WERI-Rb-1 (cell line): Measurements from ENCODE around the gene CDK6.

Experiments used
- DNase-seq: peaks from one replicate; pipeline ENCODE4 v3.0.0-alpha.2; 2020
- H3K27ac ChIP-seq: fragments of 250-450 bp; sonication (Bioruptor Pico); 2 replicates; pipeline ENCODE4 v1.5.1; 2020; ENCODE audit warnings: mild to moderate bottlenecking, moderate library complexity
- H3K27me3 ChIP-seq: fragments of 250-450 bp; sonication (Bioruptor Pico); 2 replicates; pipeline ENCODE4 v1.5.1; 2021; ENCODE audit warnings: mild to moderate bottlenecking, low read depth, moderate library complexity; ENCODE audit not compliant: insufficient read depth, severe bottlenecking
- H3K36me3 ChIP-seq: fragments of 250-450 bp; sonication (Bioruptor Pico); 2 replicates; pipeline ENCODE4 v1.5.1; 2020; ENCODE audit warnings: mild to moderate bottlenecking, moderate library complexity
- H3K4me3 ChIP-seq: 2 replicates; pipeline ENCODE4 v1.5.1; 2011; ENCODE audit warnings: low read depth, mild to moderate bottlenecking, control low read depth, low read length
- H3K9me3 ChIP-seq: fragments of 250-450 bp; sonication (Bioruptor Pico); 2 replicates; pipeline ENCODE4 v1.5.1; 2021; ENCODE audit warnings: mild to moderate bottlenecking, moderate library complexity; ENCODE audit not compliant: severe bottlenecking
- TF ChIP-seq, protein P1 (sequence below): IDR thresholded peaks from 2 replicates; pipeline ENCODE4 v1.5.1; 2011; ENCODE audit warnings: low read depth, mild to moderate bottlenecking, control low read depth, inconsistent platforms, low read length

The CDK6 gene

DNA sequence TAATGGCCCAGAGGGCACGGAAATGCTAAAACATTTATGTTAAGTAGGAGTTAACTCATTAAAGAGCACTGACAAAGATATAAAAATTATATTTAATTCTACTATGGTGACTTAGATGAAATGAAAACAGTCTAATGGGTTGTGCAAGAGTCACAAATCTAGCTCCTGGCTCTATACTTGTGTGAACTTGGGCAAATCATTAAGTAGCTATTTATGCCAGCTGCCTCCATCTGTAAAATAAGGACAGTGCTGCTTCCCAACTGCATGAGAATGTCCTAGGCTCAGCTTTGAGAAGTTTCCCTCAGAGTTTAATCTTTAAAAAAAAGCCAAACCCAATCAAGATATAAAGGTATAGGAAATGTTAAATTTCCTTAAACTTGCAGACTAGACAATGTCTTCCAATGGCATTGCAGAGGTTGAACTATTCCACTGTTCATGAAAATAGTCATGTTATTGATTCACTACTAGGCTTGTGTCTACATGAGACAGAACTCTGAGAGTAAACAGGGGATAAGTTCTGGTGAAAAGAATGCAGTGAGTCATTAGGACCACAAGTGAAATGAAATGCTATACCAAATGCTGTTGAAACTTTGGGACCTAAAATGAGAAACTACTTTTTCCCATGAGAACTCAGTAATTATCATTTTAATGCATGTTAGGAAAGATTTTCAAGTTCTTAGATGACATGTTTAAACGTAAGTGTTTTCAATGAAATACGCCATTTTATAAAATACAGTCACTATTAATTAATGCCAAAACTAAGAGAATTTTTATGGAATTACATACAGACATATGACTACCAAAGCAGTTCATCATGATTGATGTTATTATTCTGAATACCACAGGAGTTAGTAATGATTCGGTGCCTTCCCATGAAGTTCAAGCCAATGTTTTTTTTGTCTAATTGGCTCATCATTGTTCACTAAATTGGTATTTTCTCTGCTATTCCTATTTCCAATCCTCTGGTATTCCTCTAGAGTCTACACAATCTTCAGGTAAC is 84.2 kb downstream of the CDK6 start:
- no peak overlapping the region for H3K4me3 ChIP-seq
- H3K27ac ChIP-seq, result no peak overlapping the region
- no peak for DNase-seq
- TF ChIP-seq, protein P1, sequence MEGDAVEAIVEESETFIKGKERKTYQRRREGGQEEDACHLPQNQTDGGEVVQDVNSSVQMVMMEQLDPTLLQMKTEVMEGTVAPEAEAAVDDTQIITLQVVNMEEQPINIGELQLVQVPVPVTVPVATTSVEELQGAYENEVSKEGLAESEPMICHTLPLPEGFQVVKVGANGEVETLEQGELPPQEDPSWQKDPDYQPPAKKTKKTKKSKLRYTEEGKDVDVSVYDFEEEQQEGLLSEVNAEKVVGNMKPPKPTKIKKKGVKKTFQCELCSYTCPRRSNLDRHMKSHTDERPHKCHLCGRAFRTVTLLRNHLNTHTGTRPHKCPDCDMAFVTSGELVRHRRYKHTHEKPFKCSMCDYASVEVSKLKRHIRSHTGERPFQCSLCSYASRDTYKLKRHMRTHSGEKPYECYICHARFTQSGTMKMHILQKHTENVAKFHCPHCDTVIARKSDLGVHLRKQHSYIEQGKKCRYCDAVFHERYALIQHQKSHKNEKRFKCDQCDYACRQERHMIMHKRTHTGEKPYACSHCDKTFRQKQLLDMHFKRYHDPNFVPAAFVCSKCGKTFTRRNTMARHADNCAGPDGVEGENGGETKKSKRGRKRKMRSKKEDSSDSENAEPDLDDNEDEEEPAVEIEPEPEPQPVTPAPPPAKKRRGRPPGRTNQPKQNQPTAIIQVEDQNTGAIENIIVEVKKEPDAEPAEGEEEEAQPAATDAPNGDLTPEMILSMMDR, result no peak
- H3K9me3 ChIP-seq, result no peaks in the 10 kb centered on the region
- H3K27me3 ChIP-seq, result no peaks in the 10 kb centered on the region
- no peaks in the 10 kb centered on the region; the same call in 1 of the 2 replicates for H3K36me3 ChIP-seq

DNA sequence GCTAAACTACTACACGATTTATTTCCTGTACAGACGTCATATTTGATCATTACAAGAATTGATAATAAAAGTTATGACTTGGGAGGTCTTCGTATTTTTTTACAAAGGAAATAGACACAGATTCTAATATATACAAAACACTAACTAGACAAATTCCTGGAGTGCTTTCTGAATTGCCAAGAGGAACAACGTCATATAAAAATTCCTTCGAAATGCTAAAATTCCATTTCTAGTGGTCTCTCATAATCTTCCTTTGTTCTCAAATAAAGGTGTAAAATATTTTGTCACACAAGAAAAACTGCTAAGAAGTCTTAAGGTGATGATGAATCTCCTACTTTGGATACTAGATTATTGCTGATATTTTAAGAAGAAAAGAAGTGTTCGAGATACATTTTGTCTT is 85.4 kb downstream of the CDK6 start:
- Histone ChIP-seq H3K9me3 (no peaks in the 10 kb centered on the region), H3K27ac (no peak overlapping the region), H3K4me3 (no peak overlapping the region), H3K27me3 (no peaks in the 10 kb centered on the region), H3K36me3 (no peaks in the 10 kb centered on the region; the same call in 1 of the 2 replicates)
- TF ChIP-seq, protein P1, result no peak
- DNase-seq, result no peak

DNA sequence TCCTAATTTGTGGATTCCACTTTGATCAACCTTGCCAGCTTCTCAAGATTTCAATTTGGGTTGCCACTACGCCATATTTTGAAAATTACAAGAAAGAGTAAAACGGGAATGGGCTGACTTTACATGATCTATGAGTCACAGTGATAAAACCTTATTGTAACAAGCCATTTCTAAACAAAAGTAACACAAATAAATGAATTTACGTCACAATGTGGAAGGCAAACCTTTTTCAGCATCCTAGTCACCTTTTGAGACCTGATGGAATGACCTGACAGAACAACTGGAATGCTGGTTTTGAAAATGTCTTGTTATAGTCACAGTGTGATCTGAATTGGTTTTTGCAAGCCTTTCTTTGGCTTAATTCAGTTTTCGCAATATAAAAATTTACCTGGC is 85.9 kb downstream of the CDK6 start:
- TF ChIP-seq, protein P1, result no peak
- DNase-seq, result no peak
- H3K36me3 ChIP-seq, result no peaks in the 10 kb centered on the region; the same call in 1 of the 2 replicates

DNA sequence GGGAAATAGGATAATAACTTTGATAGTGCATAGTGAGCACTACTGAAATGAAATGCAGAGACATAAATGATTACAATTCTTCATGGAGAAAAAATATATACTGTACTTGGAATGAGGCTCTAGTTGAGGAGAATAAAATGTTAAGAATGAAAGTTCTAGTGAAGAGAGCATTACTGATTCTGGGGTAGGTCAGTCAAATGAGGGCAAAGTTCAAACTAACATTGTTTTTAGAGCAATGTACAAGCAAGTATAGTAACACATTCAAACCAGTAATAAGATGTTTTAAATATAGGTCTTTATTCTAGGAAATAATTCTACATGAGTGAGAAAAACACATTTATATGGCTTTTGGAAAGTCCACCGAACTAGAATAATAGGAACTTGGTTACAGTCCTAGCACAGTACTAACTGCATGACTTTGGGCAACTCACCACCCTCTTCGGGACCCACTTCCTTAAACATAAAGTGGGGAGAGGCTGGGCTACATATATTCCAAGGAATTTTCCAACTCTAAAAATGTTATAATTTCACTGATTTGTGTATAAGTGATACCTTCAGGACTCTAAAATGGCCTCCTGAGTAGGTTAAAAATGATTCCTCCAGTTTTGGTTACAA is 86.4 kb downstream of the CDK6 start:
- Histone ChIP-seq H3K4me3 (no peak overlapping the region), H3K9me3 (no peaks in the 10 kb centered on the region), H3K27me3 (no peaks in the 10 kb centered on the region), H3K36me3 (no peaks in the 10 kb centered on the region; the same call in 1 of the 2 replicates), H3K27ac (no peak overlapping the region)
- TF ChIP-seq, protein P1, result no peak
- no peak for DNase-seq

More for the DNA sequence above, 85.9 kb downstream of the CDK6 start:
- H3K4me3 ChIP-seq, result no peak overlapping the region
- H3K9me3 ChIP-seq, result no peaks in the 10 kb centered on the region
- H3K27me3 ChIP-seq, result no peaks in the 10 kb centered on the region
- H3K27ac ChIP-seq, result no peak overlapping the region

DNA sequence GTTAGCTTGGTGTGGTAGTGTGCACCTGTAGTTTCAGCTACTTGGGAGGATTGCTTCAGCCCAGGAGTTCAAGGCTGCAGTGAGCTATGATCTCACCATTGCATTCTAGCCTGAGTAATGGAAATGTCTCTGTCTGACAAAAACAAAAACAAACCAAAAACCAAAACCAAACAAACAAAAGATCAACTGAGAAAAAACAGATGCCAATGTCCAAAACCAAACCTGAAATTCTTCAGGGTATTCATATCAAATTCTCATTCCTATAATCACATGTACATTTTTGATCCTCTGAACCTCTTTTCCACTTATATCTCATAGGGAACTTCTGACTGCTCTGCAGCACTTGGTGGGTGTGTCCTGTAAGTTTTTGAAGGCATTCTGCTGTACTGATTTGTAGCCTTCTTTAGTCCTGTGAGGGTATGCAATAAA is 87.0 kb downstream of the CDK6 start:
- Histone ChIP-seq H3K27ac (no peak overlapping the region), H3K9me3 (no peaks in the 10 kb centered on the region), H3K4me3 (no peak overlapping the region), H3K27me3 (no peaks in the 10 kb centered on the region), H3K36me3 (no peaks in the 10 kb centered on the region; the same call in 1 of the 2 replicates)
- TF ChIP-seq, protein P1, result no peak
- DNase-seq, result no peak
